Esophagus squamous epithelium (tissue), 5 donors: Measurements from ENCODE around the gene FRMD3. TPM values are rescaled to one million over a fixed set of nuclear protein-coding genes. Genes with fewer than 3 reads are reported as not detected.

Experiments
- DNase-seq: peaks from one replicate; lab custom pipeline; 2025; lab: John Stamatoyannopoulos, UW
- H3K27ac ChIP-seq, 4 donors: fragments of 200-600 bp; sonication (generic); one replicate each; pipeline ENCODE4 v1.5.1; 2016 to 2019; ENCODE audit warnings: mild to moderate bottlenecking in 1 of 4
- H3K27me3 ChIP-seq, 4 donors: fragments of 200-600 bp; sonication (generic); 1 replicate in 3 of 4; 2 replicates in 1 of 4; pipeline versions ENCODE4 v1.5.1 to v1.6.0; 2017 to 2021; ENCODE audit warnings: antibody characterized with exemption in 1 of 4
- H3K36me3 ChIP-seq, 3 donors: fragments of 200-600 bp; sonication (generic); one replicate each; pipeline ENCODE4 v1.5.1; 2016 to 2019
- H3K4me1 ChIP-seq, 3 donors: fragments of 200-600 bp; sonication (generic); one replicate each; pipeline ENCODE4 v1.5.1; 2017 to 2019
- H3K4me3 ChIP-seq, 4 donors: fragments of 200-600 bp; sonication (generic); 1 replicate in 3 of 4; 2 replicates in 1 of 4; pipeline ENCODE4 v1.5.1; 2016 to 2019; ENCODE audit warnings: mild to moderate bottlenecking in 2 of 4, moderate library complexity in 1 of 4
- H3K9me3 ChIP-seq, 3 donors: fragments of 200-600 bp; sonication (generic); one replicate each; pipeline ENCODE4 v1.5.1; 2016 to 2019
- CTCF ChIP-seq, 6 experiments: fragments of 450-650 bp in 4 of 6; fragments of 200-600 bp in 2 of 6; sonication (generic) in 2 of 6; IDR thresholded peaks; one replicate each; pipeline ENCODE4 v1.5.1; 2016 to 2019; ENCODE audit warnings: antibody characterized with exemption in 6 of 6, mild to moderate bottlenecking in 4 of 6, moderate library complexity in 4 of 6
- POLR2A ChIP-seq, 4 donors: fragments of 450-650 bp; IDR thresholded peaks; one replicate each; pipeline ENCODE4 v1.6.1; 2017; ENCODE audit warnings: antibody characterized with exemption in 4 of 4, mild to moderate bottlenecking in 4 of 4, moderate library complexity in 3 of 4
- WGBS, 2 donors: methylation state at CpG; one replicate each; pipeline ENCODE4 v1.1.5; 2018; 5-methylcytosine and 5-hydroxymethylcytosine counted together
- intact Hi-C: fragments of 100-400 bp; cut with DNase I; formaldehyde crosslinking; loops from one replicate; pipeline ENCODE4 v1.15.0; 2022
- total RNA-seq, 4 donors: library from RNA; depleted of rRNA; stranded (reverse); fragments of >200 nt; gene quantifications; one replicate each; pipeline ENCODE4 v1.1.0, GENCODE V29; 2016
- donor health status: DM: yes; HTN: yes; CAD: no.

The FRMD3 gene
- total RNA-seq, 4 donors from 2014 or later: 0.27 to 6.9 (median 2.1) TPM

- DNase-seq: no peak
- intact Hi-C loops: no loop called here
- Histone ChIP-seq H3K4me1 (no peaks in the 10 kb centered on the region), H3K27ac (no peak overlapping the region), H3K4me3 (no peak overlapping the region), H3K9me3 (no peaks in the 10 kb centered on the region), H3K27me3 (no peaks in the 10 kb centered on the region), H3K36me3 (no peaks in the 10 kb centered on the region)
- WGBS, 2 donors: 70 to 83% methylated on average over 1 to 2 of the region's 3 CpGs
- TF ChIP-seq POLR2A (IDR thresholded peaks at IDR 0.05) (no peak), CTCF (IDR thresholded peaks at IDR 0.05) (no peak)
These were observed 195.5 kb downstream of the FRMD3 start for GRCh38 chr9:83342731-83343130.

- DNase-seq: no peak
- Histone ChIP-seq H3K9me3 (no peaks in the 10 kb centered on the region), H3K4me1 (no peaks in the 10 kb centered on the region), H3K27ac (no peak overlapping the region), H3K36me3 (no peaks in the 10 kb centered on the region), H3K4me3 (no peak overlapping the region), H3K27me3 (no peaks in the 10 kb centered on the region)
- intact Hi-C loops: no loop called here
- 84 to 94% methylated on average over 3 of the region's 3 CpGs for WGBS, 2 donors
- TF ChIP-seq POLR2A (IDR thresholded peaks at IDR 0.05) (no peak), CTCF (IDR thresholded peaks at IDR 0.05) (no peak)
These were observed 196.2 kb downstream of the FRMD3 start for GRCh38 chr9:83342006-83342405.

- intact Hi-C loops: no loop called here
- Histone ChIP-seq H3K27ac (no peak overlapping the region), H3K9me3 (no peaks in the 10 kb centered on the region), H3K27me3 (no peaks in the 10 kb centered on the region), H3K4me3 (no peak overlapping the region), H3K36me3 (no peaks in the 10 kb centered on the region), H3K4me1 (no peaks in the 10 kb centered on the region)
- 57 to 61% methylated on average over 3 of the region's 3 CpGs for WGBS, 2 donors
- TF ChIP-seq CTCF (IDR thresholded peaks at IDR 0.05): no peak
- no peak for TF ChIP-seq POLR2A (IDR thresholded peaks at IDR 0.05)
- no peak for DNase-seq
These were observed 197.8 kb downstream of the FRMD3 start for GRCh38 chr9:83340451-83340850.

- WGBS, 2 donors: 67 to 100% methylated on average over 1 of the region's 1 CpG
- TF ChIP-seq POLR2A (IDR thresholded peaks at IDR 0.05): no peak
- TF ChIP-seq CTCF (IDR thresholded peaks at IDR 0.05): no peak
These were observed 198.8 kb downstream of the FRMD3 start for GRCh38 chr9:83339435-83339834.

GRCh38 chr9:83336706-83337105, 201.5 kb downstream of the FRMD3 start:
- TF ChIP-seq CTCF (IDR thresholded peaks at IDR 0.05) (no peak), POLR2A (IDR thresholded peaks at IDR 0.05) (no peak)
- no peak overlapping the region for H3K27ac ChIP-seq

More at GRCh38 chr9:83339435-83339834, 198.8 kb downstream of the FRMD3 start:
- intact Hi-C loops: loop anchor here (10.0 kb wide), 1 partner anchor 205 kb away; no protein-coding TSS in a partner anchor
- no peak overlapping the region for H3K4me3 ChIP-seq
- H3K27me3 ChIP-seq: no peaks in the 10 kb centered on the region
- DNase-seq: no peak
- no peaks in the 10 kb centered on the region for H3K36me3 ChIP-seq
- H3K9me3 ChIP-seq: no peaks in the 10 kb centered on the region
- no peak overlapping the region for H3K27ac ChIP-seq
- H3K4me1 ChIP-seq: no peaks in the 10 kb centered on the region

More at GRCh38 chr9:83336706-83337105, 201.5 kb downstream of the FRMD3 start:
- Histone ChIP-seq H3K9me3 (no peaks in the 10 kb centered on the region), H3K4me3 (no peak overlapping the region), H3K4me1 (no peaks in the 10 kb centered on the region), H3K36me3 (no peaks in the 10 kb centered on the region), H3K27me3 (no peaks in the 10 kb centered on the region)
- 0 to 44% methylated on average over 1 of the region's 1 CpG for WGBS, 2 donors
- intact Hi-C loops: loop anchor here (10.0 kb wide), 1 partner anchor 208 kb away; no protein-coding TSS in a partner anchor
- DNase-seq: no peak
